HG03520 (cell line): ENCODE data around the gene SLC26A1.
"Not testable (repeated sequence)": the region's sequence is repeated elsewhere in the genome, so short reads cannot be mapped to it uniquely, and the experiment has no call there.

Experiments used
- ATAC-seq: cut with Tn5 transposase; IDR thresholded peaks from one replicate; pipeline ENCODE4 v1.9.1; 2021; ENCODE audit warnings: mild to moderate bottlenecking, moderate library complexity; ENCODE audit not compliant: unreplicated experiment

SLC26A1 gene

GRCh38 chr4:986428-986878 is 6.8 kb downstream of the SLC26A1 start:
- peak; percentile 18 for ATAC-seq

GRCh38 chr4:985123-985830 is 7.9 kb downstream of the SLC26A1 start:
- ATAC-seq, result no peak

GRCh38 chr4:984336-985054 is 8.7 kb downstream of the SLC26A1 start:
- ATAC-seq, result no peak

GRCh38 chr4:982814-983213 is 10.4 kb downstream of the SLC26A1 start:
- no peak for ATAC-seq

- no peak for ATAC-seq
Measured at GRCh38 chr4:982291-982690, 10.9 kb downstream of the SLC26A1 start.

GRCh38 chr4:978957-979701 is 14.1 kb downstream of the SLC26A1 start:
- ATAC-seq, result no peak

GRCh38 chr4:976016-976415 is 17.2 kb downstream of the SLC26A1 start:
- not testable (repeated sequence) for ATAC-seq

GRCh38 chr4:974668-975067 is 18.5 kb downstream of the SLC26A1 start:
- ATAC-seq, result no peak

GRCh38 chr4:973431-974397 is 19.5 kb downstream of the SLC26A1 start, which contains the start of gene DGKQ:
Gene DGKQ, minus strand, starts transcription at chr4:973569. Its CDS starts 87 bp downstream, at chr4:973482.
- peak; percentile 68 for ATAC-seq

- peak; percentile 35 for ATAC-seq
Measured at GRCh38 chr4:972651-973424, 20.4 kb downstream of the SLC26A1 start.

- ATAC-seq, result no peak
Measured at GRCh38 chr4:971666-972500, 21.3 kb downstream of the SLC26A1 start.

- ATAC-seq, result no peak
Measured at GRCh38 chr4:970854-971520, 22.2 kb downstream of the SLC26A1 start.

GRCh38 chr4:970046-970745 is 23.0 kb downstream of the SLC26A1 start:
- ATAC-seq, result no peak

- no peak for ATAC-seq
Measured at GRCh38 chr4:968621-969394, 24.4 kb downstream of the SLC26A1 start.

- no peak for ATAC-seq
Measured at GRCh38 chr4:968221-968620, 25.0 kb downstream of the SLC26A1 start.

- ATAC-seq, result no peak
Measured at GRCh38 chr4:967113-968104, 25.8 kb downstream of the SLC26A1 start.
